ENCODE results near the gene PATJ.
A peak's percentile ranks its signal among the peaks of the same experiment; 100 is the strongest.
"Not testable (repeated sequence)": the region's sequence is repeated elsewhere in the genome, so short reads cannot be mapped to it uniquely, and the experiment has no call there.

Gene PATJ

DNA sequence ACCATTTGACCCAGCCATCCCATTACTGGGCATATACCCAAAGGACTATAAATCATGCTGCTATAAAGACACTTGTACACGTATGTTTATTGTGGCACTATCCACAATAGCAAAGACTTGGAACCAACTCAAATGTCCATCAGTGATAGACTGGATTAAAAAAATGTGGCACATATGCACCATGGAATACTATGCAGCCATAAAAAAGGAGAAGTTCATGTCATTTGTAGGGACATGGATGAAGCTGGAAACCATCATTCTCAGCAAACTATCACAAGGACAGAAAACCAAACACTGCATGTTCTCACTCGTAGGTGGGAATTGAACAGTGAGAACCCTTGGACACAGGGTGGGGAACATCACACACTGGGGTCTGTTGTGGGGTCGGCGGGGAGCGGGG lies 206.4 kb downstream of the PATJ start:
- not testable (repeated sequence) for H2BK15ac ChIP-seq (replicated peaks; ENCODE audit: low read depth); H3K27me3 ChIP-seq (ENCODE audit: insufficient read depth, low read length, poor library complexity); H3K79me1 ChIP-seq (ENCODE audit: low read length); H4K8ac ChIP-seq (ENCODE audit: low read depth, low read length); H3K36me3 ChIP-seq (ENCODE audit: control insufficient read depth, insufficient read depth, low read length); H3K4me3 ChIP-seq (ENCODE audit: low read length); H2AK5ac ChIP-seq (ENCODE audit: low read length); H3K4ac ChIP-seq (ENCODE audit: low read depth, low read length); H3K56ac ChIP-seq (ENCODE audit: low read length); H2BK5ac ChIP-seq (ENCODE audit: low read length); H3K4me2 ChIP-seq (ENCODE audit: low read length); H2BK120ac ChIP-seq (ENCODE audit: low read depth, low read length); H3K9ac ChIP-seq (ENCODE audit: low read length); H3K23ac ChIP-seq (ENCODE audit: low read length); H3K27ac ChIP-seq (ENCODE audit: low read depth, low read length); H3K4me1 ChIP-seq (ENCODE audit: control insufficient read depth, low read depth, low read length); H3K18ac ChIP-seq (ENCODE audit: low read length); H4K5ac ChIP-seq (ENCODE audit: low read length); H3K79me2 ChIP-seq (ENCODE audit: control insufficient read depth, insufficient read depth, low read length); DNase-seq
- WGBS (ENCODE audit: extremely low coverage, insufficient coverage, low lambda C conversion rate): no CpG with 5 or more reads among the region's 5 CpGs

DNA sequence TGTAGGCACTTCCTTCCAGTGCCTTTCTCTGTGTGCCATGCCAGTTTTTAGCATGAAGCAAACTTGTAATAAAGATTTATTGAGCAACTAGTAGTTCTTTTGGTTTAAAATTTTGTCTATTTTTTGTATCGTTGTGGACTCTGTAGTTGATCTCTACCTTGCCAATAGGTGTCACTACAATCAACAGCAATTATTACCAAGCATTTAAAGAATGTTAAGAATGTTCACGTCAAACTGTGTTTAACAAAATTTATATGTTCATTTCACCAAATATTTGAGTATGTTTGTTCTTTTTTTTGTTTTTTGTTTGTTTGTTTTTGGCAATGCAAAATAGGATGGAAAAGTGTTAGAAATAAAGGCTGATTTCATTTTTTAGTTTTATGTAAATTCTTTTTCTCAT lies 208.1 kb downstream of the PATJ start:
- no peaks in the 10 kb centered on the region for H3K4me1 ChIP-seq (ENCODE audit: control insufficient read depth, low read depth, low read length)
- WGBS (ENCODE audit: extremely low coverage, insufficient coverage, low lambda C conversion rate): no CpG with 5 or more reads among the region's 2 CpGs
- no peak overlapping the region for H3K4me3 ChIP-seq (ENCODE audit: low read length)
- H3K18ac ChIP-seq (ENCODE audit: low read length): peak overlapping the region; percentile 51
- no peak overlapping the region for H2AK5ac ChIP-seq (ENCODE audit: low read length)
- H4K5ac ChIP-seq (ENCODE audit: low read length): no peak overlapping the region
- H3K23ac ChIP-seq (ENCODE audit: low read length): no peak overlapping the region
- H3K4me2 ChIP-seq (ENCODE audit: low read length): no peak overlapping the region
- no peaks in the 10 kb centered on the region for H3K79me2 ChIP-seq (ENCODE audit: control insufficient read depth, insufficient read depth, low read length)
- H3K36me3 ChIP-seq (ENCODE audit: control insufficient read depth, insufficient read depth, low read length): no peaks in the 10 kb centered on the region
- H2BK120ac ChIP-seq (ENCODE audit: low read depth, low read length): no peak overlapping the region
- H3K27ac ChIP-seq (ENCODE audit: low read depth, low read length): no peak overlapping the region
- no peaks in the 10 kb centered on the region for H3K27me3 ChIP-seq (ENCODE audit: insufficient read depth, low read length, poor library complexity)
- H4K8ac ChIP-seq (ENCODE audit: low read depth, low read length): no peak overlapping the region
- peak; percentile 68 for DNase-seq
- no peak overlapping the region for H3K9ac ChIP-seq (ENCODE audit: low read length)
- H3K56ac ChIP-seq (ENCODE audit: low read length): no peak overlapping the region
- no peak overlapping the region for H2BK5ac ChIP-seq (ENCODE audit: low read length)
- no peaks in the 10 kb centered on the region for H3K79me1 ChIP-seq (ENCODE audit: low read length)
- no peak overlapping the region for H2BK15ac ChIP-seq (replicated peaks; ENCODE audit: low read depth)
- no peak overlapping the region for H3K4ac ChIP-seq (ENCODE audit: low read depth, low read length)

DNA sequence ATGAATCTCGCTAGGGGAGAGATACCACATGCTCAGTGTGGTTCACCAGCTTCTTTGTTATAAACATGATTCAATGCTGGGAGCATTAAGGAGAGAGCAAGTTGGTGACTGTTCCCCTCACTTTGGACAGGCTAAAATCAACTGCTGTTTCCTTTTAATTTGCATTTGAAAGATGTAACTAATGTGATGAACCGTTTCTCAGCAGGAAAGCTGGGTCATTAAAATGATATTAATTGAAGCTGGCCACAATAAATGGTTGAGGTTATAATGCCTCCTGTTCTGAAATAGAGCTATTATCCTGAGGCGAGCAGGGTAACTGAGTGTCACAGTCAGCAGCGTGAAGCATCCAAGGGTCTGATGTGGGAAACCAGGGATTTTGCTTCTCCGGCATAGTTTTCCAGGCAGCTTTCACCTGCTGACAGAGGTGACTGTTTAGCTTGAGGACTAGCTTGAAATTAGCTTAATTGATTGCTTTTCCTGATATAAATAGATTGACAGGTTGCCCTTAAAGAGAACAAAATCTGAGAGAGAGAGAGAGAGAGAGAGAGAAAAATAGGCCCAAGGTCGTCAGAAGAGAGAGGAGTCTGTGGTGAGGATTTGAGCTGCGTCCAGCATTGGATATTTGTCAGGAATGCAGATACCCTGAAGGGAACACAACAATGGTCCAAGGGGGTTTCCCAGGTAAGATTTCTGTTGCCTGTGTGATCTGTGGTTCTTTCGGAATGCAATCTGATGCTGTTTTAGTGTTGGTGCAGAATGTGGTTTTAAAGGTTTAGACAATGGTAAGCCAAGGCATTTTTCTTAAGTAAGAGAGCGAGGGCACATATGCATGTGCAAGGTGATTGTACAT lies 209.7 kb downstream of the PATJ start:
- Histone ChIP-seq H2AK5ac (ENCODE audit: low read length) (no peak overlapping the region), H4K8ac (ENCODE audit: low read depth, low read length) (no peak overlapping the region), H3K79me2 (ENCODE audit: control insufficient read depth, insufficient read depth, low read length) (no peaks in the 10 kb centered on the region), H3K79me1 (ENCODE audit: low read length) (no peaks in the 10 kb centered on the region), H3K4me1 (ENCODE audit: control insufficient read depth, low read depth, low read length) (peaks cover 2% of the 10 kb centered on the region), H3K9ac (ENCODE audit: low read length) (no peak overlapping the region), H3K27ac (ENCODE audit: low read depth, low read length) (peak overlapping the region; percentile 70), H3K23ac (ENCODE audit: low read length) (no peak overlapping the region), H2BK5ac (ENCODE audit: low read length) (no peak overlapping the region), H3K4me3 (ENCODE audit: low read length) (no peak overlapping the region), H3K4me2 (ENCODE audit: low read length) (no peak overlapping the region), H3K56ac (ENCODE audit: low read length) (no peak overlapping the region), H3K18ac (ENCODE audit: low read length) (peak overlapping the region; percentile 60), H4K5ac (ENCODE audit: low read length) (no peak overlapping the region), H3K4ac (ENCODE audit: low read depth, low read length) (no peak overlapping the region), H3K27me3 (ENCODE audit: insufficient read depth, low read length, poor library complexity) (no peaks in the 10 kb centered on the region), H2BK120ac (ENCODE audit: low read depth, low read length) (no peak overlapping the region), H2BK15ac (replicated peaks; ENCODE audit: low read depth) (no peak overlapping the region), H3K36me3 (ENCODE audit: control insufficient read depth, insufficient read depth, low read length) (no peaks in the 10 kb centered on the region)
- WGBS (ENCODE audit: extremely low coverage, insufficient coverage, low lambda C conversion rate): no CpG with 5 or more reads among the region's 9 CpGs
- peak; percentile 78 for DNase-seq

DNA sequence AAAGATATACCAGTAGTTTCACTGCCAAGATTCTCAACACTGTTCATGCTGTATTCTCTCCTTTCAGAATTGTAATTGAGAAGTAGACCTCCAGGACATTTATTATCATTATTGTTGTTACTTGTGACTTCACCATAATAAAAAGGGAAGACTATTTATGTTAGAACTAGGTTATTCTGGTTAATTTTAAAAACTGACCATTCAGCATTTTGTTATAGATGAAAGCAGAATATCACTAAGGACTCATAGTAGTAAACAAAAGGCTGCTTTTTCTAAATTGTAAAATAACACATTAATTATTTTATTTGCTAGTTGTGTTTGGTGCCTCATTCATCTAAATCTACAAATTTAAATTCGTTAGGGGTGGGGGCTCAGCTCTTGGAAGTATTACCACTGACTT lies 210.4 kb downstream of the PATJ start:
- H3K27me3 ChIP-seq (ENCODE audit: insufficient read depth, low read length, poor library complexity): no peaks in the 10 kb centered on the region
- H4K5ac ChIP-seq (ENCODE audit: low read length): no peak overlapping the region
- no peak overlapping the region for H2AK5ac ChIP-seq (ENCODE audit: low read length)
- H3K27ac ChIP-seq (ENCODE audit: low read depth, low read length): no peak overlapping the region
- DNase-seq: no peak
- no peak overlapping the region for H3K23ac ChIP-seq (ENCODE audit: low read length)
- H3K4ac ChIP-seq (ENCODE audit: low read depth, low read length): no peak overlapping the region
- H3K79me2 ChIP-seq (ENCODE audit: control insufficient read depth, insufficient read depth, low read length): no peaks in the 10 kb centered on the region
- H3K79me1 ChIP-seq (ENCODE audit: low read length): no peaks in the 10 kb centered on the region
- H3K4me1 ChIP-seq (ENCODE audit: control insufficient read depth, low read depth, low read length): peaks cover 2% of the 10 kb centered on the region
- no peak overlapping the region for H3K9ac ChIP-seq (ENCODE audit: low read length)
- no peak overlapping the region for H4K8ac ChIP-seq (ENCODE audit: low read depth, low read length)
- H3K4me3 ChIP-seq (ENCODE audit: low read length): no peak overlapping the region
- no peak overlapping the region for H3K4me2 ChIP-seq (ENCODE audit: low read length)
- no CpG with 5 or more reads among the region's 1 CpG for WGBS (ENCODE audit: extremely low coverage, insufficient coverage, low lambda C conversion rate)
- no peak overlapping the region for H3K18ac ChIP-seq (ENCODE audit: low read length)
- no peak overlapping the region for H2BK15ac ChIP-seq (replicated peaks; ENCODE audit: low read depth)
- H3K36me3 ChIP-seq (ENCODE audit: control insufficient read depth, insufficient read depth, low read length): no peaks in the 10 kb centered on the region
- H3K56ac ChIP-seq (ENCODE audit: low read length): no peak overlapping the region
- no peak overlapping the region for H2BK5ac ChIP-seq (ENCODE audit: low read length)
- no peak overlapping the region for H2BK120ac ChIP-seq (ENCODE audit: low read depth, low read length)

DNA sequence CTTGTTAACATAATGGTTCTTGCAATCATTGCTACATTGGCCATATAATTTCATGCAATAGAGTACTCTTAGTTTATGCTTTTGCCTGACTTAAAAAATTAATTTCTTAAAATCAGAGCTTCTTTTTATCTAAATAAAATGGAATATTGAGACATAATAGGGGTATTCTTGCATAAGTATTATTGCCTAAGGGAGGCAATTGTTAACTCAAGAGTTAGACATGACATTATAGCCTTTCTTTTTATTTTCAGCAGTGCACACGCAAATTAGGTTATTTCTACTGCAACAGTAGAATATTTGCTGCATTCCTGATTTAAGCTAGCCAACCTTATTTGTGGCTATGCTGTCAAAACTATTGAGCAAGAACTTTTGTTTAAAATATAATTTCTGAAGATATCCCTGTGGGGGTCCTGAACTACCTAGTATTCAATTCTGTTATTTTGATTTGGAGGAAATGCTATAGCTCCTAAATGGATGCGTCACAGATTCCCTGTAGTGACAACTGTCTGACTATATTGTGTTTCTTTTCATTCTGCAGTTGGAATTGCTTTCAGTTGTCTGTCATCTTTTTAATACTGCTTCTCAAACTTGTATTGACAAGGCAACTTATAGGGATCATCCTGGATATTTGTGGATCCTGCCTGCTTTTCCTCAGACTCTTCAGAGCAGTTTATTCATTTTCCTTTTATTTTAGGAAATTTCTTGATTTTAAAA lies 211.0 kb downstream of the PATJ start:
- H4K8ac ChIP-seq (ENCODE audit: low read depth, low read length): no peak overlapping the region
- H3K79me1 ChIP-seq (ENCODE audit: low read length): no peaks in the 10 kb centered on the region
- peaks cover 2% of the 10 kb centered on the region for H3K4me1 ChIP-seq (ENCODE audit: control insufficient read depth, low read depth, low read length)
- no peak overlapping the region for H3K4me2 ChIP-seq (ENCODE audit: low read length)
- WGBS (ENCODE audit: extremely low coverage, insufficient coverage, low lambda C conversion rate): no CpG with 5 or more reads among the region's 2 CpGs
- H3K27me3 ChIP-seq (ENCODE audit: insufficient read depth, low read length, poor library complexity): no peaks in the 10 kb centered on the region
- DNase-seq: no peak
- no peak overlapping the region for H3K4ac ChIP-seq (ENCODE audit: low read depth, low read length)
- H2BK5ac ChIP-seq (ENCODE audit: low read length): no peak overlapping the region
- H2BK120ac ChIP-seq (ENCODE audit: low read depth, low read length): no peak overlapping the region
- no peak overlapping the region for H4K5ac ChIP-seq (ENCODE audit: low read length)
- no peak overlapping the region for H2BK15ac ChIP-seq (replicated peaks; ENCODE audit: low read depth)
- H3K36me3 ChIP-seq (ENCODE audit: control insufficient read depth, insufficient read depth, low read length): no peaks in the 10 kb centered on the region
- no peak overlapping the region for H3K27ac ChIP-seq (ENCODE audit: low read depth, low read length)
- H3K4me3 ChIP-seq (ENCODE audit: low read length): no peak overlapping the region
- no peak overlapping the region for H3K23ac ChIP-seq (ENCODE audit: low read length)
- no peak overlapping the region for H3K18ac ChIP-seq (ENCODE audit: low read length)
- H3K9ac ChIP-seq (ENCODE audit: low read length): no peak overlapping the region
- no peak overlapping the region for H2AK5ac ChIP-seq (ENCODE audit: low read length)
- no peak overlapping the region for H3K56ac ChIP-seq (ENCODE audit: low read length)
- H3K79me2 ChIP-seq (ENCODE audit: control insufficient read depth, insufficient read depth, low read length): no peaks in the 10 kb centered on the region
